Spleen (tissue), 7 donors: ENCODE data around the gene IFI16.

Experiments
- CTCF ChIP-seq, 11 experiments: fragments of 200-600 bp in 7 of 11; fragments of 450-650 bp in 4 of 11; sonication (generic) in 4 of 11; IDR thresholded peaks in 8 of 11; conservative IDR thresholded peaks in 3 of 11; 1 replicate in 7 of 11; 2 replicates in 4 of 11; pipeline versions ENCODE4 v1.4.0 to v1.8.0; 2016 to 2021; ENCODE audit warnings: antibody characterized with exemption in 11 of 11, inconsistent platforms in 4 of 11, mild to moderate bottlenecking in 1 of 11
- POLR2A ChIP-seq, 3 donors: fragments of 450-650 bp; IDR thresholded peaks; one replicate each; pipeline ENCODE4 v1.5.1; 2017; ENCODE audit warnings: antibody characterized with exemption in 3 of 3, mild to moderate bottlenecking in 1 of 3
- POLR2AphosphoS5 ChIP-seq, 3 donors: sonication (generic); formaldehyde crosslinking; IDR thresholded peaks; one replicate each; pipeline ENCODE4 v1.5.1; 2017; ENCODE audit warnings: antibody characterized with exemption in 3 of 3
- donor health status: DM: no; HTN: no; CAD: no; lungs with moderate emphysema.
- donor health status: DM: no; HTN: no; CAD: no.
- donor health status: DM: no; HTN: no; CAD: no.

- TF ChIP-seq POLR2AphosphoS5 (IDR thresholded peaks at IDR 0.05) = no peak
- TF ChIP-seq POLR2A (IDR thresholded peaks at IDR 0.05) = no peak
- peak; percentile 50 to 81 (median 72) for TF ChIP-seq CTCF (IDR thresholded peaks at IDR 0.05 in 8 of 11, conservative IDR thresholded peaks at IDR 0.05 in 3 of 11)
These were observed 79.6 kb downstream of the IFI16 start for GRCh38 chr1:159089184-159089791.
